ENCODE measurements around the gene SNX5. TPM values are rescaled to one million over a fixed set of nuclear protein-coding genes. Genes with fewer than 3 reads are reported as not detected.
A peak's percentile ranks its signal among the peaks of the same experiment; 100 is the strongest.

The SNX5 gene
- total RNA-seq, 1 donor from 2014 or later = 106 TPM

GRCh38 chr20:17901971-17902370, 66.6 kb downstream of the SNX5 start:
- peaks cover 3% of the 10 kb centered on the region for H3K9me3 Mint-ChIP-seq (ENCODE audit: low read depth)
- H3K27me3 Mint-ChIP-seq = peaks cover 14% of the 10 kb centered on the region
- no peak overlapping the region for H3K27ac Mint-ChIP-seq
- H3K36me3 Mint-ChIP-seq (ENCODE audit: insufficient read depth) = peaks cover 1% of the 10 kb centered on the region
- no peak overlapping the region for H3K4me3 Mint-ChIP-seq (ENCODE audit: low read depth)
- TF ChIP-seq CTCF (IDR thresholded peaks at IDR 0.05; ENCODE audit: unreplicated experiment) = no peak
- no peaks in the 10 kb centered on the region for H3K4me1 Mint-ChIP-seq (ENCODE audit: low read depth)
- no peak for DNase-seq (ENCODE audit: low spot score, unreplicated experiment)

DNA sequence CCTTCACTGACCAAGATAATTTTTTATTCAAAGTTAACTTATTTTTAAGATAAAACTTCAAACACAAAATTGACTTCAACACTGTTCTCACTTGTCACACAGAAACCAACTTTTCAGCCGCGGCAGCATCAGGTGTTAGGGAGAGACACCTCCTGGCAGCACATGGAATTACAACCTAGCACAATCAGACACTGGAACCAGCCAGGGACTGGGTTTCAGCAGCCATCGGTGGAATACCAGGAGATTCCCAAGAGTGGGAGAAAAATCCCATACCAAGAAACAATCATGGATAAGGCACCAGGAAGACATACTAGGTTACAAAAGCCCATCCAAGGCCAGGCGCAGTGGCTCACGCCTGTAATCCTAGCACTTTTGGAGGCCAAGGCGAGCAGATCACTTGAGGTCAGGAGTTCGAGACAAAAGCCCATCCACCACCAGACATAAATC, 70.0 kb downstream of the SNX5 start:
- peaks cover 13% of the 10 kb centered on the region for H3K4me1 Mint-ChIP-seq (ENCODE audit: low read depth)
- peaks cover 3% of the 10 kb centered on the region for H3K9me3 Mint-ChIP-seq (ENCODE audit: low read depth)
- peak; percentile 54 for DNase-seq (ENCODE audit: low spot score, unreplicated experiment)
- peak; percentile 92 for TF ChIP-seq CTCF (IDR thresholded peaks at IDR 0.05; ENCODE audit: unreplicated experiment)
- peaks cover 18% of the 10 kb centered on the region for H3K27me3 Mint-ChIP-seq
- H3K27ac Mint-ChIP-seq = no peak overlapping the region
- no peak overlapping the region for H3K4me3 Mint-ChIP-seq (ENCODE audit: low read depth)
- H3K36me3 Mint-ChIP-seq (ENCODE audit: insufficient read depth) = peaks cover 1% of the 10 kb centered on the region

DNA sequence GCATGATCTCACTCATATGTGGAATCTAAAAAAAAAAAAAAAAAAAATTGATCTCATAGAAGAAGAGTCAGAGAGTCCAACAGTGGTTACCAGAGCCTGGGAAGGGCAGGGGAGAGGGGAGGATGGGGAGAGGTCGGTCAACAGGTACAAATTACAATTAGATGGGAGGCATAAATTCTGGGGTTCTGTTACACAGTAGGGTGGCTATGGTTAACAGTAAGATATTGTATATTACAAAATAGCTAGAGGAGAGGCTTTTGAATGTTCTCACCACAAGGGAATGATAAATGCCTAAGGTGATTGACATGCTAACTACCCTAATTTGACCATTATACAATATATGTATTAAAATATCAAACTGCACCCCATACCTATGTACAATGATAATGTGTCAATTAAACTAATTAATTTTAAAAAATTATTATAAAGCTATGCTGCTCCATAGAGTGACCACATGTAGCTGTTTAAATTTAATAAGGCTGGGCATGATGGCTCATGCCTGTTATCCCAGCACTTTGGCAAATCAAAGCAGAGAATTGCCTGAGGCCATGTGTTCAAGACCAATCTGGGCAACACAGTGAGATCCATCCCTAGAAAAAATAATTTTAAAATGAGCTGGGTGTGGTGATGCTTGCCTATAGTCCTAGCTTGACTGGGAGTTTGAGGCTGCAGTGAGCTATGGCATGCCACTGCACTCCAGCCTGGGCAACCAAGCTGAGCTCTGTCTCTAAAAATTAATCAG, 70.9 kb downstream of the SNX5 start:
- H3K9me3 Mint-ChIP-seq (ENCODE audit: low read depth) = peaks cover 3% of the 10 kb centered on the region
- peaks cover 1% of the 10 kb centered on the region for H3K36me3 Mint-ChIP-seq (ENCODE audit: insufficient read depth)
- peaks cover 13% of the 10 kb centered on the region for H3K27me3 Mint-ChIP-seq
- H3K4me1 Mint-ChIP-seq (ENCODE audit: low read depth) = peaks cover 13% of the 10 kb centered on the region
- H3K4me3 Mint-ChIP-seq (ENCODE audit: low read depth) = no peak overlapping the region
- no peak for DNase-seq (ENCODE audit: low spot score, unreplicated experiment)
- TF ChIP-seq CTCF (IDR thresholded peaks at IDR 0.05; ENCODE audit: unreplicated experiment) = no peak
- H3K27ac Mint-ChIP-seq = no peak overlapping the region

- no peak overlapping the region for H3K27ac Mint-ChIP-seq
- peaks cover 5% of the 10 kb centered on the region for H3K36me3 Mint-ChIP-seq (ENCODE audit: insufficient read depth)
- H3K27me3 Mint-ChIP-seq = peaks cover 10% of the 10 kb centered on the region
- TF ChIP-seq CTCF (IDR thresholded peaks at IDR 0.05; ENCODE audit: unreplicated experiment) = no peak
- H3K4me1 Mint-ChIP-seq (ENCODE audit: low read depth) = peaks cover 13% of the 10 kb centered on the region
- peaks cover 8% of the 10 kb centered on the region for H3K9me3 Mint-ChIP-seq (ENCODE audit: low read depth)
- H3K4me3 Mint-ChIP-seq (ENCODE audit: low read depth) = no peak overlapping the region
- no peak for DNase-seq (ENCODE audit: low spot score, unreplicated experiment)
Observed at GRCh38 chr20:17896771-17897369, 71.7 kb downstream of the SNX5 start.

DNA sequence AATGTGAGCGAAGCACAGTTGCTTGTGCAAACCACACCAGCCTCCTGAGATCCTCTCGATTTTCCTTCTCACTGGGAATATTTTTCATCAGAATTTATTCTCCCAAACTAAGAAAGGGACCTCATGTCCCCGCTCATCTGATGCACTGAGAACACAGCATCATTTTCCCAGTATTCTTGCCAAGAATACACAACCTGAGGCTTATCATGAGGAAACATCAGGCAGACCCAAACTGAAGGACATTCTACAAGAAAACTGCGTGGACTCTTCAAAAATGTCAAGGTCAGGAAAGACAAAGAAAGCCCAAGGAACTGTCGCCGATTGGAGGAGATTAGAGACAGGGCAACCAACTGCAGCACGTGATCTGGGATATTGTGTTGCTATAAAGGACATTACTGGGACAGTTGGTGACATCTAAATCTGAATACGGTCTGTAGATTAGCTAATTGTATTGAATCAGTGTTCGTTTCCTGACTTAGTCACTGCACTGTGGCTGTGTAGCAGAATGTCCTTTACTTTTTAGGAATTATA, 72.3 kb downstream of the SNX5 start:
- Mint-ChIP-seq H3K9me3 (ENCODE audit: low read depth) (peaks cover 14% of the 10 kb centered on the region), H3K27me3 (peaks cover 10% of the 10 kb centered on the region), H3K36me3 (ENCODE audit: insufficient read depth) (peaks cover 5% of the 10 kb centered on the region), H3K27ac (no peak overlapping the region), H3K4me3 (ENCODE audit: low read depth) (no peak overlapping the region), H3K4me1 (ENCODE audit: low read depth) (peaks cover 13% of the 10 kb centered on the region)
- no peak for DNase-seq (ENCODE audit: low spot score, unreplicated experiment)
- no peak for TF ChIP-seq CTCF (IDR thresholded peaks at IDR 0.05; ENCODE audit: unreplicated experiment)
